ENCODE measurements around the gene APRT.
"Not testable (repeated sequence)": the region's sequence is repeated elsewhere in the genome, so short reads cannot be mapped to it uniquely, and the experiment has no call there.

APRT gene

GRCh38 chr16:88806491-88807111, 5.1 kb downstream of the APRT start:
- no peak for DNase-seq

- no peak for DNase-seq
Measured at GRCh38 chr16:88805887-88806393, 5.8 kb downstream of the APRT start.

- DNase-seq: no peak
Measured at GRCh38 chr16:88805340-88805715, 6.4 kb downstream of the APRT start.

GRCh38 chr16:88804552-88805339, 7.0 kb downstream of the APRT start:
- no peak for DNase-seq

GRCh38 chr16:88804173-88804551, 7.6 kb downstream of the APRT start:
- DNase-seq: no peak

- peak; percentile 73 for DNase-seq
Measured at GRCh38 chr16:88803264-88803987, 8.3 kb downstream of the APRT start, which contains the start of gene CDT1. CDT1 (plus strand) TSS chr16:88803789; CDS start chr16:88803832, 43 bp downstream.

- DNase-seq: no peak
Measured at GRCh38 chr16:88800277-88800592, 11.5 kb downstream of the APRT start.

GRCh38 chr16:88799569-88800276, 12.0 kb downstream of the APRT start:
- no peak for DNase-seq

- no peak for DNase-seq
Measured at GRCh38 chr16:88798772-88799455, 12.8 kb downstream of the APRT start.

GRCh38 chr16:88798073-88798472, 13.7 kb downstream of the APRT start:
- no peak for DNase-seq

- DNase-seq: no peak
Measured at GRCh38 chr16:88796278-88796677, 15.4 kb downstream of the APRT start.

- DNase-seq: no peak
Measured at GRCh38 chr16:88793251-88793954, 18.3 kb downstream of the APRT start.

- DNase-seq: no peak
Measured at GRCh38 chr16:88792668-88793250, 19.0 kb downstream of the APRT start.

GRCh38 chr16:88792078-88792550, 19.6 kb downstream of the APRT start:
- no peak for DNase-seq

- DNase-seq: no peak
Measured at GRCh38 chr16:88790312-88791211, 21.2 kb downstream of the APRT start.

- DNase-seq: no peak
Measured at GRCh38 chr16:88789594-88789993, 22.1 kb downstream of the APRT start.

GRCh38 chr16:88788749-88789148, 23.0 kb downstream of the APRT start:
- not testable (repeated sequence) for DNase-seq

GRCh38 chr16:88787579-88788314, 24.0 kb downstream of the APRT start:
- DNase-seq: no peak

GRCh38 chr16:88785106-88785924, 26.4 kb downstream of the APRT start, which contains the start of gene PIEZO1:
PIEZO1 (minus strand) TSS chr16:88785220; CDS start chr16:88784964, 256 bp downstream.
- DNase-seq: no peak

All from NCI-H2107 (cell line).